Ovary (tissue), 9 donors: ENCODE data around the gene ETFB. TPM values are rescaled to one million over a fixed set of nuclear protein-coding genes. Genes with fewer than 3 reads are reported as not detected.

Experiments
- DNase-seq, 5 donors: peaks; one replicate each; pipeline ENCODE4 v3.0.0-alpha.2; 2019 to 2020
- H3K27ac ChIP-seq, 2 donors: fragments of 200-600 bp; one replicate each; pipeline versions ENCODE4 v1.5.1 to v1.8.0; 2019 to 2022
- H3K27me3 ChIP-seq: fragments of 200-600 bp; one replicate; pipeline ENCODE4 v1.8.0; 2022
- H3K36me3 ChIP-seq: fragments of 200-600 bp; sonication (generic); one replicate; pipeline ENCODE4 v1.5.1; 2019
- H3K4me1 ChIP-seq: one replicate; pipeline ENCODE4 v1.8.1; 2013; ENCODE audit warnings: mild to moderate bottlenecking, moderate library complexity; ENCODE audit not compliant: insufficient read depth
- H3K4me3 ChIP-seq: fragments of 200-600 bp; sonication (generic); one replicate; pipeline ENCODE4 v1.5.1; 2017
- H3K9me3 ChIP-seq, 2 donors: fragments of 200-600 bp in 1 of 2; sonication (generic) in 1 of 2; one replicate each; pipeline versions ENCODE4 v1.5.1 to v1.8.1; 2013 to 2019; ENCODE audit warnings: mild to moderate bottlenecking in 1 of 2, moderate library complexity in 1 of 2
- EP300 ChIP-seq: sonication (generic); formaldehyde crosslinking; IDR thresholded peaks from one replicate; pipeline ENCODE4 v1.6.1; 2017; ENCODE audit warnings: antibody characterized with exemption
- POLR2A ChIP-seq: fragments of 450-650 bp; IDR thresholded peaks from one replicate; pipeline ENCODE4 v1.6.1; 2017; ENCODE audit warnings: antibody characterized with exemption, mild to moderate bottlenecking, moderate library complexity
- WGBS, 3 donors: extraction: QIAGEN DNeasy Blood & Tissue Kit in 1 of 3; methylation state at CpG; one replicate each; pipeline versions ENCODE4 v1.1.5 to v1.1.7; 2013 to 2017; 5-methylcytosine and 5-hydroxymethylcytosine counted together
- intact Hi-C, 4 donors: fragments of 100-400 bp; cut with DNase I; formaldehyde crosslinking; loops; one replicate each; pipeline versions ENCODE4 v1.11.0 to v1.15.1; 2022 to 2023
- polyA plus RNA-seq, 2 donors: library from polyadenylated mRNA; stranded (reverse); fragments of 200-250 nt in 1 of 2; fragments of 350-450 nt in 1 of 2; fragmentation: Illumina TruSeq in 1 of 2; extraction: RNeasy Lipid Tissue Mini Kit (QIAGEN cat#74804) in 1 of 2; gene quantifications; one replicate each; pipeline ENCODE4 v1.2.3, GENCODE V29; 2013 to 2014
- total RNA-seq, 7 donors: library from RNA; depleted of rRNA in 2 of 7; stranded (reverse); fragments of >200 nt in 2 of 7; fragmentation: NEBNext Ultra II Directional in 3 of 7; extraction: Animal tissue kit (Norgen Biotek cat#: 25700) in 3 of 7; gene quantifications; one replicate each; pipeline versions ENCODE4 v1.1.0 to v1.2.4, GENCODE V29; 2016 to 2023
- TF ChIP-seq, protein P1 (sequence below), 3 donors: fragments of 450-650 bp in 2 of 3; fragments of 200-600 bp in 1 of 3; IDR thresholded peaks; one replicate each; pipeline versions ENCODE4 v1.5.1 to v1.8.0; 2016 to 2022; ENCODE audit warnings: antibody characterized with exemption in 3 of 3, mild to moderate bottlenecking in 1 of 3
- donor health status: DM: no; HTN: no; CAD: no; lungs with moderate emphysema.
- donor health status: DM: no; HTN: no; CAD: no.
- donor health status: Bipolar disorder and iron deficiency.
- donor health status: DM: yes; HTN: yes; CAD: no.
- donor health status: DM: no; HTN: no; CAD: no.
- donor health status: DM: yes; HTN: yes; CAD: no.

Gene ETFB
- total and polyA plus RNA-seq, 9 donors, result 12.4 to 91.3 (median 63.3) TPM

DNA sequence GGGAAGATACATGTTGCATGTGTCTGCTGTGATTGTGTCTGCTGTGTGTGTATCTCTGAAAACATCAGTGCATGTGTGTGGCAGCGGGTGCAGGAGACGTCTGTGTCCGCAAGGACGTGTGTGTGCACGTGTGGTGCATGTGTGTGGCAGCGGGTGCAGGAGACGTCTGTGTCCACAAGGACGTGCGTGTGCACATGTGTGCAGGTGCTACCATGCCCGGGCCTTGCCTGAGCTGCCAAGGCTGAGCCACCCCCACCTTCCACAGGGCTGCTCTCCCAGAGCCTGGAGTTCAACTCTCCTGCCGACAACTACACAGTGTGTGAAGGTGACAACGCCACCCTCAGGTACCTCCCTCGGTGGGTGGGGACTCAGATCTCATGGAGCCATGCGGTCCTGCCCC is 44.4 kb downstream of the ETFB start:
- intact Hi-C loops, result no loop called here
- H3K27ac ChIP-seq, result no peak overlapping the region
- TF ChIP-seq, protein P1, sequence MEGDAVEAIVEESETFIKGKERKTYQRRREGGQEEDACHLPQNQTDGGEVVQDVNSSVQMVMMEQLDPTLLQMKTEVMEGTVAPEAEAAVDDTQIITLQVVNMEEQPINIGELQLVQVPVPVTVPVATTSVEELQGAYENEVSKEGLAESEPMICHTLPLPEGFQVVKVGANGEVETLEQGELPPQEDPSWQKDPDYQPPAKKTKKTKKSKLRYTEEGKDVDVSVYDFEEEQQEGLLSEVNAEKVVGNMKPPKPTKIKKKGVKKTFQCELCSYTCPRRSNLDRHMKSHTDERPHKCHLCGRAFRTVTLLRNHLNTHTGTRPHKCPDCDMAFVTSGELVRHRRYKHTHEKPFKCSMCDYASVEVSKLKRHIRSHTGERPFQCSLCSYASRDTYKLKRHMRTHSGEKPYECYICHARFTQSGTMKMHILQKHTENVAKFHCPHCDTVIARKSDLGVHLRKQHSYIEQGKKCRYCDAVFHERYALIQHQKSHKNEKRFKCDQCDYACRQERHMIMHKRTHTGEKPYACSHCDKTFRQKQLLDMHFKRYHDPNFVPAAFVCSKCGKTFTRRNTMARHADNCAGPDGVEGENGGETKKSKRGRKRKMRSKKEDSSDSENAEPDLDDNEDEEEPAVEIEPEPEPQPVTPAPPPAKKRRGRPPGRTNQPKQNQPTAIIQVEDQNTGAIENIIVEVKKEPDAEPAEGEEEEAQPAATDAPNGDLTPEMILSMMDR (IDR thresholded peaks at IDR 0.05), result no peak
- TF ChIP-seq EP300 (no peak), POLR2A (no peak)
- no peaks in the 10 kb centered on the region for H3K27me3 ChIP-seq
- H3K9me3 ChIP-seq, result no peaks in the 10 kb centered on the region
- peaks cover 6% of the 10 kb centered on the region for H3K4me1 ChIP-seq
- no peak for DNase-seq
- 50 to 69% (median 59%) methylated on average over 14 of the region's 14 CpGs for WGBS, 3 donors
- no peak overlapping the region for H3K4me3 ChIP-seq
- no peaks in the 10 kb centered on the region for H3K36me3 ChIP-seq

DNA sequence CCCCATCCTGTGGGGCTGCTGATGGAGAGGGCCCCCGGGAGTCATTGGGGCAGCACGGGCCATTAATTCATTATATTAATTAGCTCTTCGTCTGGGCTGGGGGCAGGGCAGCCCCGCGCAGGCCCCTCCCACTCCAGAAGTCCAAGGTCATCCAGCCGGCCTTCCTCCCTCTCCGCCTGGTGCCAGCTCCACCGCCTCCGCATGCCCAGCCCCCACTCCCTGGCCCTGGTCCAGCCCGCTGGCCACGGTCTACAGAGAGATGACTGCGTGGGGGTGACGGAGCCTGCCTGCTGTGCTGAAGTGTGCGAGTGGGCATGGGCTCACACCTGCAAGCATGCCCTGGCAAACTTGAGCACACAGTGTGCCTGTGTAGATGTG is 45.9 kb downstream of the ETFB start:
- peak in 3 of 5 donors; percentile 40 to 63 (median 53) for DNase-seq
- Histone ChIP-seq H3K9me3 (no peaks in the 10 kb centered on the region), H3K27me3 (no peaks in the 10 kb centered on the region), H3K4me1 (peaks cover 6% of the 10 kb centered on the region), H3K36me3 (no peaks in the 10 kb centered on the region), H3K4me3 (no peak overlapping the region), H3K27ac (no peak overlapping the region)
- WGBS, 3 donors, result 1 to 5% (median 4%) methylated on average over 14 of the region's 14 CpGs
- intact Hi-C loops, result no loop called here
- TF ChIP-seq EP300, result no peak
- no peak for TF ChIP-seq POLR2A
- TF ChIP-seq, protein P1 (IDR thresholded peaks at IDR 0.05), result no peak

DNA sequence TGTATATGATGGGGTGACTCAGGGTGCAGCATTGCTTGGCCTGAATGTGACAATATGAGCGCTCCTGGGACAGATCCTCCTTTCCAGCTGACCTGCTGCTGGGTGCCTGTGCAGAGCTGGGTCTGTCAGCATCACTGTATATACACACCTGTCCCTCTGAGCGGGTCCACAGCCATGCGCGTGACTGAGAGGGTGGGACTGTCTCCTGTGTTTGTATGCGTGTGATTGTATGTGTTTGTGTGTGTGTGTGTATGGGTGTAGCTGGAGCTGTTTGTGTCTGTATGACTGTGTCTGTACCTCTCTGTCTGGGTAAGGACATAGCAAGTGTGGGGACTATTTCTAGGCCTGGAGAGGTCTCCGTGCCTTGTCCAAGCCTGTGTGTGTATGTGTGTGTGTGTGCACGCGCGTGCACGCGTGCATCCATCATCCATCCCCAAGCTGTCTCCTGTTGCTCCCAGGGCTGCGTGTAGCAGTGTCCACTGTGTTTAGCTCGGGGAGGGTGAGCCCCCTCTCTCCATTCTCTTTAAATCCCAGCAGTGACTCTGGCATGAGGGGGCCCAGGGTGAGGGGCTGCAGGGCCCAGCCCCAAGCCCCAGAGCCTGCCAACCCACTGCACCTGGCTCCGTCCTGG is 46.4 kb downstream of the ETFB start:
- H3K27me3 ChIP-seq, result no peaks in the 10 kb centered on the region
- no peak overlapping the region for H3K4me3 ChIP-seq
- TF ChIP-seq EP300 (no peak), POLR2A (no peak)
- no peaks in the 10 kb centered on the region for H3K36me3 ChIP-seq
- WGBS, 3 donors, result 40 to 57% (median 41%) methylated on average over 14 of the region's 14 CpGs
- no peaks in the 10 kb centered on the region for H3K9me3 ChIP-seq
- peaks cover 6% of the 10 kb centered on the region for H3K4me1 ChIP-seq
- H3K27ac ChIP-seq, result no peak overlapping the region
- DNase-seq, result no peak
- intact Hi-C loops, result no loop called here

DNA sequence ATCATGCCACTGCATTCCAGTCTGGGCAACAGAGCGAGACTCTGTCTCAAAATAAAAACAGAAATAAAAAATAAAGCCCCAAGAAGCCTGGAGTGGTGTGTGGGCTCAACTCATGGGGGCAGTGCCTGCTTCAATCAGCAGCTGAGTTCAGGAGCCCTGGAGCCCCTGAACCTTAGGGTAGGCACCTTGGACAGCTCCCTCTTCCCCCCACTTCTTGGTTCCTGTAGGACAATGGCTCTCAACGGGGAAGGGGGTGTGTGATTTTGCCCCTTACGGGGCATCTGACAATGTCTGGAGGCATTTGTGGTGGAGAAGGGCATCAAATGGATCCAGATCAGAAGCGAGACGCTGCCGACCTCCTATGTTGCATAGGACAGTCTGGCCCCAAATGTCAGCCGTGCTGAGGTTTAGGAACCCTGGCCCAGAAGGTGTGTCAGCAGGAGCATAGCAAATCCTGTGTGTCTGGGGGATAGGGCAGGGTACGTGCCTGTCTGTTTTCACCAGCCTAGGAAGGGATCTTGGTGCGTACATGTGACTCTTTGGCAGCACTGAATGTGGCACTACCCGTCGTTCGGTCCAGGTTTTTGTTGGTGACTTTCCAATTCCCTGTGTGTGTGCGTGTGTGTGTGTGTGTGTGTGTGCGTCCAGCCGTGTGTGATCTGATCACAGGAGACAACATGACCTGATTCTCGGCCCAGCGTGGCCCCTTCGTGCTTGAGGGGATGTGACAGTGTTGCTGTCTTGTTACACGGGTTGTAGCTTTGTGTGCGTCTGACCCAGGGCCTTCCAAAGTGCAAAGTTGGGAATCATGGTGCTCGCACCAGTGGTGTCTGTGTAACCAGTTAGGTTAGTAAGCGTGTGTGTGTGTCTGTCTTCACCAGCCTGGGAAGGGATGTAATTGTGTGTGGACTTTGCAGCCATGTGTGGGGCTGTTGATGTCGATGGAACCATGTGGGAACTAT is 47.2 kb downstream of the ETFB start:
- no peaks in the 10 kb centered on the region for H3K9me3 ChIP-seq
- no peak overlapping the region for H3K27ac ChIP-seq
- DNase-seq, result no peak
- no peak overlapping the region for H3K4me3 ChIP-seq
- TF ChIP-seq POLR2A, result no peak
- no peak for TF ChIP-seq EP300
- TF ChIP-seq, protein P1 (IDR thresholded peaks at IDR 0.05), result no peak
- no peaks in the 10 kb centered on the region for H3K36me3 ChIP-seq
- H3K4me1 ChIP-seq, result peaks cover 6% of the 10 kb centered on the region
- intact Hi-C loops, result no loop called here
- H3K27me3 ChIP-seq, result no peaks in the 10 kb centered on the region
- 74 to 82% (median 76%) methylated on average over 23 of the region's 23 CpGs for WGBS, 3 donors
